ENCODE results near the gene TMEM161B. TPM values are rescaled to one million over a fixed set of nuclear protein-coding genes. Genes with fewer than 3 reads are reported as not detected.

TMEM161B gene
- total RNA-seq, 1 experiment from 2014 or later, result 22.1 TPM

GRCh38 chr5:88214655-88215054, 54.0 kb downstream of the TMEM161B start:
- TF ChIP-seq CTCF (IDR thresholded peaks at IDR 0.05; ENCODE audit: insufficient read depth in 1 of 2, low read depth in 1 of 2, low read length in 1 of 2, severe bottlenecking in 1 of 2, unreplicated experiment in 1 of 2), result no peak
- H3K36me3 ChIP-seq (ENCODE audit: control insufficient read depth, insufficient read depth, low read length), result no peaks in the 10 kb centered on the region
- no peak overlapping the region for H3K4me3 ChIP-seq (ENCODE audit: low read depth, low read length)
- no peaks in the 10 kb centered on the region for H3K4me1 ChIP-seq
- ChIA-PET CTCF (no interaction called here), POLR2A (no interaction called here)
- Mint-ChIP-seq H3K4me1 (ENCODE audit: low read depth, unreplicated experiment) (no peaks in the 10 kb centered on the region), H3K4me3 (ENCODE audit: unreplicated experiment) (no peak overlapping the region), H3K27ac (ENCODE audit: unreplicated experiment) (no peak overlapping the region), H3K9me3 (ENCODE audit: unreplicated experiment) (no peaks in the 10 kb centered on the region), H3K36me3 (ENCODE audit: insufficient read depth, unreplicated experiment) (peaks cover 33% of the 10 kb centered on the region), H3K27me3 (ENCODE audit: insufficient read depth, unreplicated experiment) (no peaks in the 10 kb centered on the region)
- intact Hi-C loops (cut with micrococcal nuclease; ENCODE audit: unreplicated experiment), result no loop called here
- no peaks in the 10 kb centered on the region for H3K27me3 ChIP-seq (replicated peaks; ENCODE audit: control insufficient read depth, insufficient read depth, low read length)
- DNase-seq, result no peak
- no TSS peak for BruUV-seq (replicated peaks)
- H3K9me3 ChIP-seq, result no peaks in the 10 kb centered on the region

- H3K4me3 ChIP-seq (ENCODE audit: low read depth, low read length), result no peak overlapping the region
- H3K9me3 Mint-ChIP-seq (ENCODE audit: unreplicated experiment), result no peaks in the 10 kb centered on the region
- H3K9me3 ChIP-seq, result no peaks in the 10 kb centered on the region
- POLR2A ChIA-PET, result no interaction called here
- no TSS peak for BruUV-seq (replicated peaks)
- peaks cover 12% of the 10 kb centered on the region for H3K36me3 Mint-ChIP-seq (ENCODE audit: insufficient read depth, unreplicated experiment)
- H3K4me3 Mint-ChIP-seq (ENCODE audit: unreplicated experiment), result no peak overlapping the region
- no peak for TF ChIP-seq CTCF (IDR thresholded peaks at IDR 0.05; ENCODE audit: insufficient read depth in 1 of 2, low read depth in 1 of 2, low read length in 1 of 2, severe bottlenecking in 1 of 2, unreplicated experiment in 1 of 2)
- no peak overlapping the region for H3K27ac Mint-ChIP-seq (ENCODE audit: unreplicated experiment)
- intact Hi-C loops (cut with micrococcal nuclease; ENCODE audit: unreplicated experiment), result no loop called here
- no peaks in the 10 kb centered on the region for H3K4me1 ChIP-seq
- H3K27me3 ChIP-seq (replicated peaks; ENCODE audit: control insufficient read depth, insufficient read depth, low read length), result no peaks in the 10 kb centered on the region
- CTCF ChIA-PET, result interaction anchor here (0.5 kb wide), 1 partner anchor 9 kb away, joined by 3 read pairs; no protein-coding TSS in a partner anchor
- H3K27me3 Mint-ChIP-seq (ENCODE audit: insufficient read depth, unreplicated experiment), result no peaks in the 10 kb centered on the region
- DNase-seq, result no peak
- H3K4me1 Mint-ChIP-seq (ENCODE audit: low read depth, unreplicated experiment), result no peaks in the 10 kb centered on the region
- H3K36me3 ChIP-seq (ENCODE audit: control insufficient read depth, insufficient read depth, low read length), result no peaks in the 10 kb centered on the region
Measured at GRCh38 chr5:88207575-88207974, 61.1 kb downstream of the TMEM161B start.

- ChIA-PET CTCF (no interaction called here), POLR2A (no interaction called here)
- no peak overlapping the region for H3K4me3 ChIP-seq (ENCODE audit: low read depth, low read length)
- Mint-ChIP-seq H3K4me3 (ENCODE audit: unreplicated experiment) (no peak overlapping the region), H3K9me3 (ENCODE audit: unreplicated experiment) (no peaks in the 10 kb centered on the region), H3K36me3 (ENCODE audit: insufficient read depth, unreplicated experiment) (peaks cover 10% of the 10 kb centered on the region), H3K4me1 (ENCODE audit: low read depth, unreplicated experiment) (no peaks in the 10 kb centered on the region), H3K27me3 (ENCODE audit: insufficient read depth, unreplicated experiment) (no peaks in the 10 kb centered on the region), H3K27ac (ENCODE audit: unreplicated experiment) (no peak overlapping the region)
- intact Hi-C loops (cut with micrococcal nuclease; ENCODE audit: unreplicated experiment), result no loop called here
- no peaks in the 10 kb centered on the region for H3K4me1 ChIP-seq
- DNase-seq, result no peak
- H3K27me3 ChIP-seq (replicated peaks; ENCODE audit: control insufficient read depth, insufficient read depth, low read length), result no peaks in the 10 kb centered on the region
- H3K36me3 ChIP-seq (ENCODE audit: control insufficient read depth, insufficient read depth, low read length), result peaks cover 2% of the 10 kb centered on the region; the same call in 1 of the 2 replicates
- no peak for TF ChIP-seq CTCF (IDR thresholded peaks at IDR 0.05; ENCODE audit: insufficient read depth in 1 of 2, low read depth in 1 of 2, low read length in 1 of 2, severe bottlenecking in 1 of 2, unreplicated experiment in 1 of 2)
- no peaks in the 10 kb centered on the region for H3K9me3 ChIP-seq
- BruUV-seq (replicated peaks), result no TSS peak
Measured at GRCh38 chr5:88203981-88204750, 64.5 kb downstream of the TMEM161B start.
